ENCODE results near the gene ZNF532. TPM values are rescaled to one million over a fixed set of nuclear protein-coding genes. Genes with fewer than 3 reads are reported as not detected.

Gene ZNF532
- total RNA-seq, 1 experiment from 2014 or later = 21.1 TPM

DNA sequence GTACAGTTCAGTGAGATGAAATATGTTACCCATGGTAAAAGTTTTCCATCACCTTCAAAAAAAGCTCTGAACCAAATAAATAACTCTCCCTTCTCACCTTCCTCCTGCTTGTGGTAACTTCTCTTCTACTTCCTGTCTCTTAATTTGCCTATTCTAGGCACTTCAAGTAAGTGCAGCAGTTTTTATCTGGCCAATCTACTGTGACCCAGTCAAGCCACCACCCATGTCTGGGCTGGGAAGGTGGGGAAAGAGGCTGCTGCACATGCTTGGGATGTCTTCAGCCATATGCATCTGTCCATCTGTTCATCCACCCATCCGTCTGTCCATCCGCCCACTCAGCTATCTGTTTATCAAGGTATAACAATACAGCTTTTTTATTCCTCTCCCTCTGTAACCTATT is 31.6 kb downstream of the ZNF532 start:
- no peak overlapping the region for H3K27ac ChIP-seq
- H3K4me3 ChIP-seq = no peak overlapping the region
- H3K9me2 ChIP-seq (ENCODE audit: insufficient read depth) = no peaks in the 10 kb centered on the region
- no peaks in the 10 kb centered on the region for H3K79me2 ChIP-seq (ENCODE audit: low read depth)
- BruUV-seq (replicated peaks) = no TSS peak
- no peaks in the 10 kb centered on the region for H4K20me1 ChIP-seq (ENCODE audit: insufficient read depth)
- no peak overlapping the region for H3K4me2 ChIP-seq
- H3K36me3 ChIP-seq (ENCODE audit: low read depth) = no peaks in the 10 kb centered on the region
- no peaks in the 10 kb centered on the region for H3K27me3 ChIP-seq (ENCODE audit: insufficient read depth, low read depth)
- no peak for TF ChIP-seq EZH2 (IDR thresholded peaks at IDR 0.05; ENCODE audit: low read depth)
- TF ChIP-seq, protein P1, sequence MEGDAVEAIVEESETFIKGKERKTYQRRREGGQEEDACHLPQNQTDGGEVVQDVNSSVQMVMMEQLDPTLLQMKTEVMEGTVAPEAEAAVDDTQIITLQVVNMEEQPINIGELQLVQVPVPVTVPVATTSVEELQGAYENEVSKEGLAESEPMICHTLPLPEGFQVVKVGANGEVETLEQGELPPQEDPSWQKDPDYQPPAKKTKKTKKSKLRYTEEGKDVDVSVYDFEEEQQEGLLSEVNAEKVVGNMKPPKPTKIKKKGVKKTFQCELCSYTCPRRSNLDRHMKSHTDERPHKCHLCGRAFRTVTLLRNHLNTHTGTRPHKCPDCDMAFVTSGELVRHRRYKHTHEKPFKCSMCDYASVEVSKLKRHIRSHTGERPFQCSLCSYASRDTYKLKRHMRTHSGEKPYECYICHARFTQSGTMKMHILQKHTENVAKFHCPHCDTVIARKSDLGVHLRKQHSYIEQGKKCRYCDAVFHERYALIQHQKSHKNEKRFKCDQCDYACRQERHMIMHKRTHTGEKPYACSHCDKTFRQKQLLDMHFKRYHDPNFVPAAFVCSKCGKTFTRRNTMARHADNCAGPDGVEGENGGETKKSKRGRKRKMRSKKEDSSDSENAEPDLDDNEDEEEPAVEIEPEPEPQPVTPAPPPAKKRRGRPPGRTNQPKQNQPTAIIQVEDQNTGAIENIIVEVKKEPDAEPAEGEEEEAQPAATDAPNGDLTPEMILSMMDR (conservative IDR thresholded peaks at IDR 0.05) = no peak
- H3K9me3 ChIP-seq (ENCODE audit: insufficient read depth, low read depth) = no peaks in the 10 kb centered on the region
- H2AFZ ChIP-seq = no peak overlapping the region
- H3F3A ChIP-seq (ENCODE audit: insufficient read depth, low read depth) = no peaks in the 10 kb centered on the region
- ChIA-PET POLR2A (ENCODE audit: unreplicated experiment) (no interaction called here), CTCF (no interaction called here)
- no peak for DNase-seq
- no peaks in the 10 kb centered on the region for H3K4me1 ChIP-seq (replicated peaks; ENCODE audit: insufficient read depth)
- intact Hi-C loops (cut with micrococcal nuclease; ENCODE audit: unreplicated experiment) = no loop called here

DNA sequence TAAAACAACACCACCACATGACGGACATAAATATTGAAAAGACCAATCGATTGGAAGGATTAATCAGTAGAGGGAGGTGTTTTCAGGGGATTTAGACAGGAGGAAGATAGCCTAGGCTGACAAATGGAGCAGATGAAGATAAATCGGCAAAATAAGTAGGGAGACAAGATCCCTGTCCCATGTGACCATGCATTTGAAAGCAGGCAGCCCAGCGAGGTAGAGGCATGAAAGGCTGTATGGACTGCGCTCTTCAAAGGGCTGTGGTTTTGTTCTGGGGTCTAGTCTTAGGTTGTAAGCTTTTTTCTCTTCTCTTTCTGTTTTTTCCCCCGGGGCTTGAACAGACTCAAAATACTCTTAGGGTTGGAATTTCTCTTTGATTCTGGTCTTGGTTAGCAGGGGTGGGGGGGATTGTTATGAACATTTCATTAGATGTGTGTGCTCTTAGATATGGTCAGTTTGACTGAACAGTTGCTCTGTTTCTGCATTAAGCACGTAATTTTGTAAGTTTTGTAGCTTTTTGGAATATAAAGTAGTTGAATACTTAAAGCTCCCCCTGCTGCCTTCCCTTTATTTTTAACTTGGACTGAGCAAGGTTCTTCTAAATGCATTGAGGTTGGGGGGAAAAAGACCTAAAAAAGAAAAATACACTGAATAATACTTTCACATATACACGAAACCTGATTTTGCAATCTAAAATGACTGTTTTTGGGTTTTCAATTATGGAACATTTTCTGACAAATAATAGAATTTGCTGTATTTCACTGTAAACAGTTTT is 32.2 kb downstream of the ZNF532 start:
- intact Hi-C loops (cut with micrococcal nuclease; ENCODE audit: unreplicated experiment) = no loop called here
- no peaks in the 10 kb centered on the region for H3K27me3 ChIP-seq (ENCODE audit: insufficient read depth, low read depth)
- CTCF ChIA-PET = interaction anchor here (0.8 kb wide), 1 partner anchor 112 kb away, joined by 7 read pairs; no protein-coding TSS in a partner anchor
- H3K9me2 ChIP-seq (ENCODE audit: insufficient read depth) = no peaks in the 10 kb centered on the region
- H3K4me1 ChIP-seq (replicated peaks; ENCODE audit: insufficient read depth) = no peaks in the 10 kb centered on the region
- no peaks in the 10 kb centered on the region for H3K79me2 ChIP-seq (ENCODE audit: low read depth)
- H3F3A ChIP-seq (ENCODE audit: insufficient read depth, low read depth) = no peaks in the 10 kb centered on the region
- H3K9me3 ChIP-seq (ENCODE audit: insufficient read depth, low read depth) = no peaks in the 10 kb centered on the region
- no peaks in the 10 kb centered on the region for H4K20me1 ChIP-seq (ENCODE audit: insufficient read depth)
- no peak overlapping the region for H2AFZ ChIP-seq
- no peak overlapping the region for H3K27ac ChIP-seq
- no peak overlapping the region for H3K4me3 ChIP-seq
- TF ChIP-seq EZH2 (IDR thresholded peaks at IDR 0.05; ENCODE audit: low read depth) = no peak
- TF ChIP-seq, protein P1 (conservative IDR thresholded peaks at IDR 0.05) = no peak
- POLR2A ChIA-PET (ENCODE audit: unreplicated experiment) = no interaction called here
- BruUV-seq (replicated peaks) = no TSS peak
- DNase-seq = no peak
- no peak overlapping the region for H3K4me2 ChIP-seq
- no peaks in the 10 kb centered on the region for H3K36me3 ChIP-seq (ENCODE audit: low read depth)

DNA sequence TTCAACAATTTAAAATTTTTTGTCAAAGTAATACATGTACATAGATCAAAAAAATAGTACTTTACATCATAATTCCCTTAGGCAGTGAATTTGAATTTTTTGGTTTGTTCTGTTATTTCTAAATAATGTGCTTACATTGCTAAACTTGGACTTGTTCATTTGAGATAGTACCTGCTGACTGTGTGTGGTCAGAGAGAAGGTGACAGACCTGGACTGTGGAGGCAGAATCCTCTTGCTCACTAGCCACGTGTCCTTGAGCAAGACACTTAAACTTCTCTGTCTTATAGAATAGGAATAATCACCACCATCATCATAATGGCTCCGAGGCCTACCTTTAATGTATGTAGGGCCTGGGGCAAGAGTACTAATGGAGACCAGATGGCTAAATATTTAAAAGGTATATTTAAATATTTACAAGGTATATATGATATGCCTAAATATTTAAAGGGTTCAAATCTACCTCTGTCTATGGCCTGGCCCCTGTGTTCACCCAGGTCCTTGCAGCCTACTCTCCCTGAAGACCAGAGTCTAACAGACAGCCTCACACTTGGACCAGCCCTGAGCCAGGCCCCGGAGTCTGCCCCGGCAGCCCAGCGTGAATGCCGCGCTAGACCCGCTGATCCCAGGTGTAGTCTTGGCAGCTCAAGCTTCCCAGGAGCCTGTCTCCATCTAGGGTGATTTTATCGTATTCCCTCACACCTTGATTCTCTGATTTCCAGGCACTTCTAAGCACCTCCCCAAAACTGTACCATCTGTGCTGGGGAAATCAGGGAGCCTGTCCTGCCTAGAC is 33.5 kb downstream of the ZNF532 start:
- DNase-seq = no peak
- intact Hi-C loops (cut with micrococcal nuclease; ENCODE audit: unreplicated experiment) = no loop called here
- H3K4me2 ChIP-seq = no peak overlapping the region
- no peak overlapping the region for H3K4me3 ChIP-seq
- H2AFZ ChIP-seq = no peak overlapping the region
- CTCF ChIA-PET = no interaction called here
- no peaks in the 10 kb centered on the region for H3K9me3 ChIP-seq (ENCODE audit: insufficient read depth, low read depth)
- H3K4me1 ChIP-seq (replicated peaks; ENCODE audit: insufficient read depth) = no peaks in the 10 kb centered on the region
- no peaks in the 10 kb centered on the region for H3F3A ChIP-seq (ENCODE audit: insufficient read depth, low read depth)
- H3K9me2 ChIP-seq (ENCODE audit: insufficient read depth) = no peaks in the 10 kb centered on the region
- POLR2A ChIA-PET (ENCODE audit: unreplicated experiment) = no interaction called here
- BruUV-seq (replicated peaks) = no TSS peak
- H3K27me3 ChIP-seq (ENCODE audit: insufficient read depth, low read depth) = no peaks in the 10 kb centered on the region
- TF ChIP-seq, protein P1 (conservative IDR thresholded peaks at IDR 0.05) = no peak
- no peak for TF ChIP-seq EZH2 (IDR thresholded peaks at IDR 0.05; ENCODE audit: low read depth)
- no peaks in the 10 kb centered on the region for H3K36me3 ChIP-seq (ENCODE audit: low read depth)
- H3K27ac ChIP-seq = no peak overlapping the region
- H4K20me1 ChIP-seq (ENCODE audit: insufficient read depth) = no peaks in the 10 kb centered on the region
- no peaks in the 10 kb centered on the region for H3K79me2 ChIP-seq (ENCODE audit: low read depth)
